ENCODE results near the gene OR10V1. TPM values are rescaled to one million over a fixed set of nuclear protein-coding genes. Genes with fewer than 3 reads are reported as not detected.

The OR10V1 gene
- total and polyA plus RNA-seq, 2 of the 4 experiments (the other 2 are of a cell fraction) = not detected

GRCh38 chr11:59728913-59729312, 15.3 kb upstream of the OR10V1 start:
- 22% methylated on average over 1 of the region's 1 CpG; no CpG with 5 or more reads in 1 of the 2 experiments for WGBS, 2 experiments (ENCODE audit: extremely low coverage in 2 of 2, insufficient read length in 1 of 2)
- ChIA-PET CTCF (no interaction called here), POLR2A (ENCODE audit: unreplicated experiment) (no interaction called here)
- H3K27ac ChIP-seq (ENCODE audit: insufficient read depth, low read length) = no peak overlapping the region
- H4K91ac ChIP-seq (ENCODE audit: insufficient read depth, low read depth, low read length) = no peak overlapping the region
- DNase-seq = no peak
- no peak overlapping the region for H4K5ac ChIP-seq (ENCODE audit: low read depth, low read length)
- no peak overlapping the region for H3K56ac ChIP-seq (ENCODE audit: extremely low read depth, insufficient read depth, low read length)
- no peaks in the 10 kb centered on the region for H3K27me3 ChIP-seq (ENCODE audit: control insufficient read depth, insufficient read depth, low read length)
- no peak overlapping the region for H3K14ac ChIP-seq (replicated peaks; ENCODE audit: low read depth, low read length)
- no peak overlapping the region for H3K23ac ChIP-seq (ENCODE audit: low read depth, low read length)
- H4K20me1 ChIP-seq (ENCODE audit: insufficient read depth, low read length) = no peaks in the 10 kb centered on the region
- ATAC-seq (ENCODE audit: low read depth) = no peak
- H3K9me3 ChIP-seq (ENCODE audit: control insufficient read depth, insufficient read depth, low read length) = no peaks in the 10 kb centered on the region
- H3K18ac ChIP-seq (ENCODE audit: low read depth, low read length) = no peak overlapping the region
- peak overlapping the region; percentile 55 for H2AFZ ChIP-seq (replicated peaks; ENCODE audit: low read length, poor library complexity)
- no peak overlapping the region for H3K4ac ChIP-seq (ENCODE audit: low read depth, low read length)
- H2AK5ac ChIP-seq (ENCODE audit: low read depth, low read length) = no peak overlapping the region
- H3K4me3 ChIP-seq (ENCODE audit: insufficient read depth, low read depth, low read length) = no peak overlapping the region
- no peak overlapping the region for H2BK120ac ChIP-seq (ENCODE audit: low read depth, low read length)
- no peak overlapping the region for H2AK9ac ChIP-seq (replicated peaks; ENCODE audit: low read depth, low read length, poor library complexity)
- H3K9me1 ChIP-seq (ENCODE audit: insufficient read depth, low read length) = no peaks in the 10 kb centered on the region
- no peaks in the 10 kb centered on the region for H3K79me1 ChIP-seq (ENCODE audit: low read depth in 1 of 2, low read length in 2 of 2)
- no peak for TF ChIP-seq RFX5 (IDR thresholded peaks at IDR 0.05; ENCODE audit: low read depth, low read length)
- no peak for TF ChIP-seq CHD1 (IDR thresholded peaks at IDR 0.05; ENCODE audit: low read depth, low read length)
- TF ChIP-seq ELK1 (IDR thresholded peaks at IDR 0.05; ENCODE audit: borderline replicate concordance, low read depth, low read length) = no peak
- no peak for TF ChIP-seq BHLHE40 (IDR thresholded peaks at IDR 0.05; ENCODE audit: low read depth, low read length)
- no peak for TF ChIP-seq SMC3 (IDR thresholded peaks at IDR 0.05; ENCODE audit: low read depth, low read length)
- TF ChIP-seq FOS (IDR thresholded peaks at IDR 0.05; ENCODE audit: low read depth, low read length) = no peak
- no peak for TF ChIP-seq MAFK (IDR thresholded peaks at IDR 0.05; ENCODE audit: low read depth, low read length)
- no peak for TF ChIP-seq MAZ (IDR thresholded peaks at IDR 0.05; ENCODE audit: borderline replicate concordance, low read depth, low read length)
- no peak for TF ChIP-seq NFE2L2 (IDR thresholded peaks at IDR 0.05; ENCODE audit: low read depth, low read length)
- TF ChIP-seq MXI1 (IDR thresholded peaks at IDR 0.05; ENCODE audit: borderline replicate concordance, low read depth, low read length) = no peak
- TF ChIP-seq RCOR1 (IDR thresholded peaks at IDR 0.05; ENCODE audit: insufficient replicate concordance, low read length) = no peak
- TF ChIP-seq CEBPB (IDR thresholded peaks at IDR 0.05; ENCODE audit: low read depth, low read length) = no peak
- no peak for TF ChIP-seq RAD21 (IDR thresholded peaks at IDR 0.05; ENCODE audit: low read length)
- no peak for TF ChIP-seq CTCF (conservative IDR thresholded peaks at IDR 0.05; ENCODE audit: low read depth, low read length)
- no peak for TF ChIP-seq POLR2A (IDR thresholded peaks at IDR 0.05; ENCODE audit: low read depth, low read length)
- TF ChIP-seq USF2 (IDR thresholded peaks at IDR 0.05; ENCODE audit: low read depth, low read length) = no peak
- H3K4me1 ChIP-seq (ENCODE audit: control insufficient read depth, insufficient read depth, low read length) = no peaks in the 10 kb centered on the region
- intact Hi-C loops (cut with micrococcal nuclease) (no loop called here), dilution Hi-C loops (cut with HindIII; ENCODE audit: low sequenced_read_pairs, unreplicated experiment) (no loop called here), in situ Hi-C loops (cut with MboI; ENCODE audit: low sequenced_read_pairs) (no loop called here)
- no peak overlapping the region for H3K4me2 ChIP-seq (ENCODE audit: low read depth, low read length)
- no peak overlapping the region for H4K8ac ChIP-seq (ENCODE audit: low read depth in 2 of 2, low read length in 2 of 2)
- H3K9ac ChIP-seq (ENCODE audit: low read depth, low read length) = no peak overlapping the region
- H2BK20ac ChIP-seq (ENCODE audit: low read depth, low read length) = no peak overlapping the region
- H2BK5ac ChIP-seq (ENCODE audit: low read depth, low read length, poor library complexity, severe bottlenecking) = no peak overlapping the region
- H3K36me3 ChIP-seq (ENCODE audit: control insufficient read depth, insufficient read depth, low read length) = no peaks in the 10 kb centered on the region
- no peak overlapping the region for H2BK15ac ChIP-seq (ENCODE audit: low read depth, low read length)
- no TSS peak for BruUV-seq (replicated peaks)
